Endometrial microvascular endothelial cells (primary cell): ENCODE data around the gene LTB4R2. TPM values are rescaled to one million over a fixed set of nuclear protein-coding genes. Genes with fewer than 3 reads are reported as not detected.
"Not testable (repeated sequence)": the region's sequence is repeated elsewhere in the genome, so short reads cannot be mapped to it uniquely, and the experiment has no call there.

Experiments
- in situ Hi-C: cut with HindIII; loops from 2 replicates; pipeline ENCODE4 v1.10.0; 2017; ENCODE audit warnings: low sequenced_read_pairs, low pct_unique_long_range_greater_than_20kb; ENCODE audit errors: inconsistent ontology term
- total RNA-seq: library from RNA; depleted of rRNA; stranded (reverse); fragments of >200 nt; gene quantifications from one replicate; pipeline ENCODE4 v1.2.3, GENCODE V29; 2015; ENCODE audit errors: inconsistent ontology term

The LTB4R2 gene
- total RNA-seq, 1 donor from 2014 or later, result 15.8 TPM

- in situ Hi-C loops, result no loop called here
These were observed 4.6 kb downstream of the LTB4R2 start for GRCh38 chr14:24314377-24315193.

- in situ Hi-C loops, result no loop called here
These were observed 5.4 kb downstream of the LTB4R2 start for GRCh38 chr14:24315243-24315806.

- in situ Hi-C loops, result no loop called here
These were observed 6.1 kb downstream of the LTB4R2 start for GRCh38 chr14:24315807-24316596.

- in situ Hi-C loops, result no loop called here
These were observed 6.6 kb downstream of the LTB4R2 start for GRCh38 chr14:24316597-24316950.

- in situ Hi-C loops, result no loop called here
These were observed 7.4 kb downstream of the LTB4R2 start for GRCh38 chr14:24317141-24317928.

- in situ Hi-C loops, result no loop called here
These were observed 11.5 kb downstream of the LTB4R2 start for GRCh38 chr14:24321212-24321975.

GRCh38 chr14:24322672-24323071, 12.7 kb downstream of the LTB4R2 start:
- in situ Hi-C loops, result no loop called here

- in situ Hi-C loops, result no loop called here
These were observed 13.4 kb downstream of the LTB4R2 start for GRCh38 chr14:24323341-24323740.

GRCh38 chr14:24324024-24324423, 14.1 kb downstream of the LTB4R2 start:
- in situ Hi-C loops, result no loop called here

GRCh38 chr14:24325041-24325530, 15.1 kb downstream of the LTB4R2 start:
- in situ Hi-C loops, result no loop called here

GRCh38 chr14:24325963-24326362, 16.0 kb downstream of the LTB4R2 start:
- in situ Hi-C loops, result no loop called here

GRCh38 chr14:24327303-24327702, 17.4 kb downstream of the LTB4R2 start:
- in situ Hi-C loops, result no loop called here

- in situ Hi-C loops, result not testable (repeated sequence)
These were observed 18.0 kb downstream of the LTB4R2 start for GRCh38 chr14:24327914-24328313.

GRCh38 chr14:24329073-24329663, 19.2 kb downstream of the LTB4R2 start:
- in situ Hi-C loops, result no loop called here

GRCh38 chr14:24329736-24330135, 19.8 kb downstream of the LTB4R2 start:
- in situ Hi-C loops, result no loop called here

- in situ Hi-C loops, result no loop called here
These were observed 21.2 kb downstream of the LTB4R2 start for GRCh38 chr14:24330973-24331674.

- in situ Hi-C loops, result no loop called here
These were observed 21.9 kb downstream of the LTB4R2 start for GRCh38 chr14:24331731-24332267.
